PFSK-1 (cell line): ENCODE results near the gene SLC25A45.

Experiments used
- POLR2AphosphoS5 ChIP-seq: IDR thresholded peaks from 2 replicates; pipeline ENCODE4 v1.6.1; 2012; ENCODE audit warnings: low read depth, mild to moderate bottlenecking, control low read depth, low read length, moderate library complexity
- REST ChIP-seq, 2 experiments: IDR thresholded peaks; 2 replicates each; pipeline versions ENCODE4 v1.6.1 to v1.8.0; 2011 to 2012; ENCODE audit warnings: low read depth in 2 of 2, low read length in 2 of 2, control low read depth in 1 of 2, inconsistent platforms in 1 of 2, mild to moderate bottlenecking in 1 of 2, moderate library complexity in 1 of 2; ENCODE audit not compliant: insufficient read depth in 1 of 2
- SIN3A ChIP-seq: IDR thresholded peaks from 2 replicates; pipeline ENCODE4 v1.6.1; 2012; ENCODE audit warnings: mild to moderate bottlenecking, low read length, moderate library complexity, borderline replicate concordance; ENCODE audit not compliant: insufficient read depth
- TAF1 ChIP-seq: IDR thresholded peaks from 2 replicates; pipeline ENCODE4 v1.6.1; 2012; ENCODE audit warnings: low read length, control low read depth, borderline replicate concordance; ENCODE audit not compliant: insufficient read depth

GRCh38 chr11:65329944-65330403, 52.5 kb downstream of the SLC25A45 start:
- TF ChIP-seq POLR2AphosphoS5 = no peak
- no peak for TF ChIP-seq REST (IDR thresholded peaks at IDR 0.05; ENCODE audit: insufficient read depth in 1 of 2, low read depth in 2 of 2, low read length in 2 of 2)
- TF ChIP-seq TAF1 = no peak
- TF ChIP-seq SIN3A = no peak
